SK-N-SH (cell line): ENCODE results near the gene LHFPL6. TPM values are rescaled to one million over a fixed set of nuclear protein-coding genes. Genes with fewer than 3 reads are reported as not detected.

Source experiments
- CTCF ChIA-PET: fragments of 300-600, 350-600 bp; formaldehyde crosslinking; extraction: SDS; loops from one replicate; lab custom pipeline; 2021; lab: Yijun Ruan, JAX
- POLR2A ChIA-PET: fragments of 350-600 bp; sonication (Branson Sonifier 250); formaldehyde crosslinking; extraction: SDS; loops from one replicate; lab custom pipeline; 2020; ENCODE audit warnings: antibody characterized with exemption, inconsistent platforms; lab: Yijun Ruan, JAX
- DNase-seq: peaks from one replicate; pipeline ENCODE4 v3.0.0; 2012
- H2AFZ ChIP-seq: fragments of 200-600 bp; sonication (generic); 2 replicates; pipeline ENCODE4 v1.8.1; 2016; ENCODE audit warnings: antibody characterized with exemption, mild to moderate bottlenecking, low read depth
- H3F3A ChIP-seq: fragments of 200-600 bp; sonication (generic); replicated peaks from 2 replicates; pipeline ENCODE3; 2016; ENCODE audit warnings: antibody characterized with exemption, mild to moderate bottlenecking; ENCODE audit not compliant: insufficient read depth
- H3K27ac ChIP-seq, 2 experiments: fragments of 200-500 bp in 1 of 2; fragments of 200-600 bp in 1 of 2; sonication (Bioruptor generic) in 1 of 2; sonication (generic), shearing (Covaris generic) in 1 of 2; 2 replicates each; pipeline versions ENCODE4 v1.5.1 to v1.6.1; 2014 to 2016; ENCODE audit warnings: low read depth in 2 of 2, inconsistent platforms in 1 of 2, low read length in 1 of 2, mild to moderate bottlenecking in 1 of 2, mixed read lengths in 1 of 2
- H3K27me3 ChIP-seq: fragments of 200-600 bp; sonication (generic), shearing (Covaris generic); 2 replicates; pipeline ENCODE4 v1.6.1; 2016; ENCODE audit warnings: mixed run types; ENCODE audit not compliant: insufficient read depth
- H3K36me3 ChIP-seq, 2 experiments: fragments of 200-500 bp in 1 of 2; fragments of 200-600 bp in 1 of 2; sonication (Bioruptor generic) in 1 of 2; sonication (generic) in 1 of 2; replicated peaks in 1 of 2; 2 replicates each; pipeline versions ENCODE3 to v1.5.1; 2014 to 2016; ENCODE audit warnings: low read length in 1 of 2, mild to moderate bottlenecking in 1 of 2; ENCODE audit not compliant: insufficient read depth in 2 of 2, control insufficient read depth in 1 of 2
- H3K4me1 ChIP-seq, 2 experiments: fragments of 200-500 bp in 1 of 2; fragments of 200-600 bp in 1 of 2; sonication (Bioruptor generic) in 1 of 2; sonication (generic), shearing (Covaris generic) in 1 of 2; 2 replicates each; pipeline versions ENCODE4 v1.5.1 to v1.6.1; 2014 to 2016; ENCODE audit warnings: low read depth in 1 of 2, low read length in 1 of 2, mixed run types in 1 of 2; ENCODE audit not compliant: insufficient read depth in 2 of 2, control insufficient read depth in 1 of 2
- H3K4me2 ChIP-seq: fragments of 200-600 bp; sonication (generic), shearing (Covaris generic); 2 replicates; pipeline ENCODE4 v1.6.1; 2017; ENCODE audit warnings: mixed run types
- H3K4me3 ChIP-seq, 2 experiments: fragments of 200-500 bp in 1 of 2; fragments of 200-600 bp in 1 of 2; sonication (Bioruptor generic) in 1 of 2; sonication (generic), shearing (Covaris generic) in 1 of 2; 2 replicates each; pipeline versions ENCODE4 v1.5.1 to v1.8.1; 2014 to 2016; ENCODE audit warnings: low read depth in 2 of 2, inconsistent platforms in 1 of 2, low read length in 1 of 2, mild to moderate bottlenecking in 1 of 2, mixed read lengths in 1 of 2, moderate library complexity in 1 of 2
- H3K79me2 ChIP-seq: fragments of 200-600 bp; sonication (generic); 2 replicates; pipeline ENCODE4 v1.8.1; 2017; ENCODE audit warnings: mild to moderate bottlenecking; ENCODE audit not compliant: insufficient read depth
- H3K9ac ChIP-seq: fragments of 200-600 bp; sonication (generic); 2 replicates; pipeline ENCODE4 v1.6.1; 2017; ENCODE audit warnings: mixed run types
- H3K9me2 ChIP-seq: fragments of 200-600 bp; sonication (generic); 2 replicates; pipeline ENCODE4 v1.6.1; 2017; ENCODE audit warnings: mixed run types
- H3K9me3 ChIP-seq: fragments of 200-600 bp; sonication (generic); 2 replicates; pipeline ENCODE4 v1.6.1; 2017; ENCODE audit warnings: mixed run types, mild to moderate bottlenecking, moderate library complexity
- H4K20me1 ChIP-seq: fragments of 200-600 bp; sonication (generic); 2 replicates; pipeline ENCODE4 v1.6.1; 2017; ENCODE audit warnings: mild to moderate bottlenecking, mixed run types; ENCODE audit not compliant: insufficient read depth
- FOSL2 ChIP-seq: IDR thresholded peaks from 2 replicates; pipeline ENCODE4 v1.4.0; 2012; ENCODE audit warnings: low read depth, mild to moderate bottlenecking, moderate library complexity, borderline replicate concordance
- FOXJ3 ChIP-seq: sonication (generic); formaldehyde crosslinking; IDR thresholded peaks from 2 replicates; pipeline ENCODE4 v1.5.1; 2020; ENCODE audit warnings: mild to moderate bottlenecking, missing genetic modification reagents
- IRF3 ChIP-seq: fragments of 150-350 bp; IDR thresholded peaks from 2 replicates; pipeline ENCODE4 v1.6.1; 2016; ENCODE audit warnings: mild to moderate bottlenecking, low read depth, low read length
- JUND ChIP-seq: IDR thresholded peaks from 2 replicates; pipeline ENCODE4 v1.4.0; 2012
- PBX3 ChIP-seq: IDR thresholded peaks from 2 replicates; pipeline ENCODE4; 2012
- POLR2AphosphoS5 ChIP-seq: IDR thresholded peaks from 2 replicates; pipeline ENCODE4 v1.6.1; 2012; ENCODE audit warnings: low read depth, low read length
- RAD21 ChIP-seq: IDR thresholded peaks from 2 replicates; pipeline ENCODE4 v1.6.1; 2012; ENCODE audit warnings: mild to moderate bottlenecking, low read length
- RCOR1 ChIP-seq: fragments of 150-350 bp; IDR thresholded peaks from 2 replicates; pipeline ENCODE4 v1.6.1; 2017; ENCODE audit warnings: antibody characterized with exemption, low read length
- REST ChIP-seq: IDR thresholded peaks from 2 replicates; pipeline ENCODE4 v1.6.1; 2012; ENCODE audit warnings: mild to moderate bottlenecking, low read depth, low read length, moderate library complexity
- RFX5 ChIP-seq: IDR thresholded peaks from 2 replicates; pipeline ENCODE4 v1.6.1; 2012; ENCODE audit warnings: mild to moderate bottlenecking, improper control_type of control experiment, low read length
- SIN3A ChIP-seq: IDR thresholded peaks from 2 replicates; pipeline ENCODE4 v1.6.1; 2012; ENCODE audit warnings: low read depth, mild to moderate bottlenecking, low read length, moderate library complexity, borderline replicate concordance
- SMC3 ChIP-seq: IDR thresholded peaks from 2 replicates; pipeline ENCODE4 v1.6.1; 2012; ENCODE audit warnings: low read depth, low read length, improper control_type of control experiment
- TAF1 ChIP-seq: IDR thresholded peaks from 2 replicates; pipeline ENCODE4 v1.6.1; 2012; ENCODE audit warnings: low read depth, mild to moderate bottlenecking, low read length, moderate library complexity, borderline replicate concordance
- TEAD4 ChIP-seq: IDR thresholded peaks from 2 replicates; pipeline ENCODE4 v1.4.0; 2012; ENCODE audit warnings: mild to moderate bottlenecking, borderline replicate concordance; ENCODE audit not compliant: insufficient read depth
- USF1 ChIP-seq: IDR thresholded peaks from 2 replicates; pipeline ENCODE4 v1.4.0; 2012; ENCODE audit warnings: low read depth, borderline replicate concordance
- WGBS: methylation state at CpG from one replicate; pipeline ENCODE4 v1.1.6; 2017; ENCODE audit warnings: low lambda C conversion rate; 5-methylcytosine and 5-hydroxymethylcytosine counted together
- polyA plus RNA-seq, 3 experiments: library from polyadenylated mRNA; depleted of rRNA; stranded (reverse); fragments of >200 nt; gene quantifications; 2 replicates each; pipeline ENCODE4 v1.2.3, GENCODE V29; 2012
- TF ChIP-seq, protein P1 (sequence below): IDR thresholded peaks from 2 replicates; pipeline ENCODE4 v1.4.0; 2012; ENCODE audit warnings: low read depth

Gene LHFPL6
- polyA plus RNA-seq, 1 of the 3 experiments (the other 2 are of a cell fraction) = 22.2 TPM

GRCh38 chr13:39432196-39432595 lies 170.8 kb downstream of the LHFPL6 start:
- DNase-seq = no peak
- Histone ChIP-seq H3K36me3 (no peaks in the 10 kb centered on the region), H4K20me1 (no peaks in the 10 kb centered on the region), H3F3A (no peaks in the 10 kb centered on the region), H3K4me2 (no peak overlapping the region), H3K4me3 (no peak overlapping the region), H3K9me2 (no peaks in the 10 kb centered on the region), H3K27ac (no peak overlapping the region), H3K27me3 (no peaks in the 10 kb centered on the region), H3K9ac (no peak overlapping the region), H3K4me1 (no peaks in the 10 kb centered on the region), H2AFZ (no peak overlapping the region), H3K9me3 (no peaks in the 10 kb centered on the region), H3K79me2 (no peaks in the 10 kb centered on the region)
- POLR2A ChIA-PET = no interaction called here
- no peak for TF ChIP-seq IRF3
- 78% methylated on average over 1 of the region's 1 CpG for WGBS
- CTCF ChIA-PET = no interaction called here

DNA sequence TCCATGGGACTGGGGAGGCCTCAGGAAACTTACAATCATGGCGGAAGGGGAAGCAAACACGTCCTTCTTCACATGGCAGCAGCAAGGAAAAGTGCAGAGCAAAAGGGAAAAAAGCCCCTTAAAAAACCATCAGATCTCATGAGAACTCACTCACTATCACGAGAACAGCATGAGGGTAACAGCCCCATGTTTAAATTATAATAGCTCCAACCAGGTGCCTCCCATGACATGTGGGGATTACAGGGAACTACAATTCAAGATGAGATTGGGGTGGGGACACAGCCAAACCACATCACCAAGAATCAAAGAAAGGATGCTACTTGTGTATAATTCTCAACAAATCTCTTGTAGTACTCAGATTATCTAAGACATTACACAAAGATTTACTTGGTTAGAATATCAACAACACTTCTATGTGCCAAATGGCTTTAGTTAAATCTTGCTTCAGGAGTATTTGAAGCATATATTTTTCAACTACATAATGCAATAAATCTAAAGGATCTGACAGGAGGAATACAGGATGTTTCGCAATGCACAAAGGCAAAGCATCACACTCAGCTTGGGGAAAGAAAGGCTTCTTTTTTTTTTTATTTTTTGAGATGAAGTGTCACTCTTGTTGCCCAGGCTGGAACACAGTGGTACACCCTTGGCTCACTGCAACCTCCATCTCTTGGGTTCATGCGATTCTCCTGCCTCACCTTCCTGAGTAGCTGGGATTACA lies 180.0 kb downstream of the LHFPL6 start:
- CTCF ChIA-PET = interaction anchor here (1.5 to 2.7 kb wide), 2 partner anchors 189 to 193 kb away, joined by 4 to 11 read pairs; no protein-coding TSS in a partner anchor
- H3K4me2 ChIP-seq = no peak overlapping the region
- H3K27me3 ChIP-seq = no peaks in the 10 kb centered on the region
- TF ChIP-seq PBX3 = no peak
- no peak for TF ChIP-seq IRF3
- TF ChIP-seq POLR2AphosphoS5 = no peak
- no peak for TF ChIP-seq JUND
- no peak for TF ChIP-seq SIN3A
- TF ChIP-seq TEAD4 = no peak
- no peak for TF ChIP-seq RAD21
- no peak for TF ChIP-seq FOXJ3 (CRISPR knock-in tag)
- no peak for TF ChIP-seq RCOR1
- no peak for TF ChIP-seq TAF1
- TF ChIP-seq USF1 = no peak
- TF ChIP-seq RFX5 = no peak
- no peak for TF ChIP-seq SMC3
- no peak for TF ChIP-seq FOSL2
- no peak for TF ChIP-seq REST
- TF ChIP-seq, protein P1, sequence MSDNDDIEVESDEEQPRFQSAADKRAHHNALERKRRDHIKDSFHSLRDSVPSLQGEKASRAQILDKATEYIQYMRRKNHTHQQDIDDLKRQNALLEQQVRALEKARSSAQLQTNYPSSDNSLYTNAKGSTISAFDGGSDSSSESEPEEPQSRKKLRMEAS = no peak
- TF ChIP-seq, all 33 proteins: peak for 0
- no peaks in the 10 kb centered on the region for H3K36me3 ChIP-seq
- POLR2A ChIA-PET = no interaction called here
- peaks cover 0 to under 1% of the 10 kb centered on the region in 2 experiments; a peak in 1 of 4 replicates for H3K4me1 ChIP-seq
- H3K4me3 ChIP-seq = no peak overlapping the region
- H4K20me1 ChIP-seq = no peaks in the 10 kb centered on the region
- no peaks in the 10 kb centered on the region for H3F3A ChIP-seq
- no peak overlapping the region for H2AFZ ChIP-seq
- DNase-seq = no peak
- H3K9ac ChIP-seq = no peak overlapping the region
- no peaks in the 10 kb centered on the region for H3K79me2 ChIP-seq
- 87% methylated on average over 5 of the region's 5 CpGs for WGBS
- no peak overlapping the region for H3K27ac ChIP-seq
- no peaks in the 10 kb centered on the region for H3K9me2 ChIP-seq
- no peaks in the 10 kb centered on the region for H3K9me3 ChIP-seq
